GM19043 (cell line): ENCODE data around the gene ACMSD.
"Not testable (repeated sequence)": the region's sequence is repeated elsewhere in the genome, so short reads cannot be mapped to it uniquely, and the experiment has no call there.

ENCODE experiments used
- ATAC-seq: cut with Tn5 transposase; IDR thresholded peaks from one replicate; pipeline ENCODE4 v1.9.1; 2021; ENCODE audit warnings: low read depth; ENCODE audit not compliant: unreplicated experiment

The ACMSD gene

GRCh38 chr2:134838143-134838620 is at the start of gene ACMSD:
ACMSD (plus strand) TSS chr2:134838616; CDS start chr2:134838683, 67 bp downstream.
- ATAC-seq = no peak

GRCh38 chr2:134790487-134790886 is 47.9 kb upstream of the ACMSD start:
- ATAC-seq = no peak

GRCh38 chr2:134791616-134792015 is 46.8 kb upstream of the ACMSD start:
- ATAC-seq = no peak

GRCh38 chr2:134792186-134792585 is 46.2 kb upstream of the ACMSD start:
- ATAC-seq = no peak

DNA sequence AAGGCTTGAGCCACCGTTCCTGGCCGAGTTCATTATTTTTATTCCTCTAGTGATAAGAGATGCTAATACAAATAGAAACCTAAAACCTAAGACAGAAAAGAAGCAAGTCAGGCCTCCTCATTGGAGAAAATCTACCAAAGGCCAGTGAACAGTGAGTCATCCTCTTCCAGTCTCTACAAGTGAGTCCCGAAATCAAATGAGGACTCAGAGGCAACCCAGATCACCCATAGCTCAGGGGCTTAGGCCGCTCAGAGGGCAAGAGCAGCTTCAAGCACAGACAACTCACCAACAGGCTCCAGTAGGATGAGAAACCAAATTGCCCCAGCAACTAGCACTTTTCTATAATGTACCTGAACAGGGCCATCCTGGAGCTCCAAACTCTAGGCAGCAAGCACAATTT is 42.7 kb upstream of the ACMSD start:
- no peak for ATAC-seq

- ATAC-seq = no peak
Measured at GRCh38 chr2:134796373-134796772, 42.0 kb upstream of the ACMSD start.

GRCh38 chr2:134799936-134800335 is 38.5 kb upstream of the ACMSD start:
- ATAC-seq = no peak

- ATAC-seq = no peak
Measured at GRCh38 chr2:134800341-134800740, 38.1 kb upstream of the ACMSD start.

- not testable (repeated sequence) for ATAC-seq
Measured at GRCh38 chr2:134803609-134804405, 34.6 kb upstream of the ACMSD start.

DNA sequence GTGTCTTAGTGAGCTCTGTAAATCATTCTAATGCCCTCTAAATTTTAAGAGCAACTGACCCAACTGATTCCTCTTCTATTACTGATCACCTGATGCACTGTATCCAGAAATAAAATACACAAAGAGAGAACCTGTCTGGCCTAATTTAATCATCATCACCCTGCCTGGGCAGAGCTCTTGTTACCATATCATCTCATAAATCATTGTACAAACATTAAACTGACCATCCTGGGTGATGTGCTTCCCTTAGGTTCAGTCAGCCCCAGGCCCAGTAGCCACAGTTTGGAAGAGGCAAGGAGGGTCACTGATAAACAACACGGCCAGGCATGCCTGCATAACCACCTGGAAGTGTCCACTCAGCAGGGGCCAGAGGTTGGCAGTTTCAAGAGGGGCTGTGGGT is 22.7 kb upstream of the ACMSD start:
- ATAC-seq = no peak

DNA sequence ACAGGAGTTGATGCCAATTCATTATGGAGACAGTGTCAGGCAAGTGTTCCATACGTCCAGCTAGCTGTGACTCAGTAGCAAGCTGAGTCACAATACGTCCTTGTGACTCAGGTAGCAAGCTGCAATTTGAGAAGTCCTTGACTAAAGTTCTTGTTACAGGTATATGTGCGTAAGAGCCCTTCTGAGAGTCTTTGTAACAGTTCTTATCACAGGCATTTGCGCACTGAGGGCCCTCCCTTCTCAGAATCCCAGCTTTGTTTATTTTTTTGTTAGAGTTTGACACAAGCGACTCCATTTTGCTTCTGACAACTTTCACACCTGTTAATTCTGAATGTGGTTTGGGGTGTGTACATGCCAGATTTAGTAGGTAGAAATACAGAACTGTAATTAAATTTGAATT is 20.1 kb upstream of the ACMSD start:
- no peak for ATAC-seq

DNA sequence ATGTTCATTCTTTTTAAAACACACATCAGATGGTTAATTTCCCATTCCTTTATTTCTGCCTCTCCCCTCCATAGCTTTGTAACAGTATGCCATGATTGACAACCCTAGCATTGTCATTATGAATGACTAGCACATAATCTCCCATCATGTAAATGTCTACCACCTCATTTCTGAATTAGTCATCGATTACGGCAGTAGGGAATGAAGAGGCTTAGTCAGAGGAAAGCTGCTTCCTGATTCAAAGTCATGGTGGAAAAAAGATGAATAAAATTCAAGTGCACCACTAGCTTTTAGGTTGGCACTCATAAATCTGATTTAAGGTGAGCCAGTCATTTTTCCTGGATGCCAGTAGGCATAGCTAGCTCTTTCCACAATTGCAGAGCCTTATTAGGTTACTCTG is 19.1 kb upstream of the ACMSD start:
- no peak for ATAC-seq

DNA sequence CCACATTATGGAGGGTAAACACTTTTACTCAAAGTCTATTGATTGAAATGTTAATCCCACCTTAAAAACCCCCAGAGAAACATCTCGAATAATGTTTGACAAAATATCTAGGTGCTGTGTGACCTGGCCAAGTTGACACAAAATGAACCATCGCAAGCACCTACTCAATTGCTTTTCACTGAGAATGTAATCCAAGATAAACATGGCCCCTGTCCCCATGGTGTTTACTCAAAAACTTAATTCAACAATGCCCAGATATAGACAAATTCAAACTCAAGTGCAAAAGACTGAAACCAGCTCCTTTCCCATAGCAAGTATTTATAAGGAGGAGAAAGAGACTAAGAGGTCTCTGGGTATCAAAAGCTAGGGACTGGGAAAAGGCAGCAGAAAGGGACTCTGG is 15.0 kb upstream of the ACMSD start:
- no peak for ATAC-seq

DNA sequence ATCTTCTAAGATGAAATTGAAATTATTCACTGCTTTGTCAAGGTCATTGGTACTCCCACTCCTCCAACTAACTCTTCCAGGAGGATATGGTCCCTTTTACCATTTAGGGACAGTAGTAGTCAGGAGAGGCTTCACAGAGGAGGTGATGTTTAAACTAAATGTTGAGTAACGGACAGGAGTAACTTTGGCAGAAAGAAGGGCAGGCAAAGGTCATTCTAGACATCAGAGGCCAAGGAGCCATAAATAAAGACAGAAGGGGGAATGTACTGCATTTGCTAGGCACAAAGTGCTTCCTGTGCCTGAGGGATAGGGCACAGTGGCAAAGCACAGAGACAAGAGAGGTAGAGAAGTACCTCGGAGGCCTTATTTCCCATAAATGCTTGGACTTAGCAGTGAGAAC is 14.6 kb upstream of the ACMSD start:
- no peak for ATAC-seq

DNA sequence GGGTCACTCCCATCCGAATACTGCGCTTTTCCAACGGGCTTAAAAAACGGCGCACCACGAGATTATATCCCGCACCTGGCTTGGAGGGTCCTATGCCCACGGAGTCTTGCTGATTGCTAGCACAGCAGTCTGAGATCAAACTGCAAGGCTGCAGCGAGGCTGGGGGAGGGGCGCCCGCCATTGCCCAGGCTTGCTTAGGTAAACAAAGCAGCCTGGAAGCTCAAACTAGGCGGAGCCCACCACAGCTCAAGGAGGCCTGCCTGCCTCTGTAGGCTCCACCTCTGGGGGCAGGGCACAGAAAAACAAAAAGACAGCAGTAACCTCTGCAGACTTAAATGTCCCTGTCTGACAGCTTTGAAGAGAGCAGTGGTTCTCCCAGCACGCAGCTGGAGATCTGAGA is 12.7 kb upstream of the ACMSD start:
- ATAC-seq = not testable (repeated sequence)

- no peak for ATAC-seq
Measured at GRCh38 chr2:134835471-134835870, 2.9 kb upstream of the ACMSD start.

GRCh38 chr2:134836986-134837385 is 1.4 kb upstream of the ACMSD start:
- no peak for ATAC-seq

DNA sequence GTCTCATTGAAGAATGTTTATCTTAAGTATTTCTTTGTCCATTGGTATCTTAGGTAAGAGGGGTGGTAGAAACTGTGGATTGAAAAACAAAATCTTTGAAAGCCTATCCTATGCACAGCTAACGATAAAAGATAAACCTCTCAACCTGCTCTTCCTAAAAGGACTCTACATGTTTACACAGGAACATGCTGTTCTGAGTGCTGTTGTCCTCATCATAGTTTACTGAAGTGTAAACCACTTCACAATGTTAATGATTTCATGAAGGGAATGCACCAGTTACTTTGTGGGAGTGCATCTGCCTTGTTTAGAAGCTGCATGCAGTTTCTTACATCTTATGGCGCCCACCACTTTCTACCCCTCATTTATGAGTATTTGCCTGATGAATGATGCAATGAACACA is 1.2 kb downstream of the ACMSD start:
- no peak for ATAC-seq

GRCh38 chr2:134842930-134843490 is 4.6 kb downstream of the ACMSD start:
- no peak for ATAC-seq

DNA sequence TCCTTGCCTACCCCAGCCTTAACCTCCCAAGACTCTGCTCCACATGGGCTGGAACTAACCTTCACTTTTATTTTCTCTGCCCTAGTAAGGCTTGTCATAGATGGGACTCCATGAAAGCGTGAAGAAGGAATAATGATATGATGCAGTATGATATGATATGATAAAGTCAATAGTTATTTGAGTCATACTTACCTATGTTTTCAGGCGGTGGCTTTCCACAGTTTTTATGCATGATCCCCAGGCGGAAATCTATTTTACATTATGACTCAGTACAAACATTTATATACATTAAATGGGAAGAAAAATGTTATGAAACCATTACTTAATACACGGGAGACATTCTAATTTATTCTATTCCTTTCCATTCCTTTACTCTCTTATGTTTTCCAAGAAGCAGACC is 5.6 kb downstream of the ACMSD start:
- ATAC-seq = no peak

- no peak for ATAC-seq
Measured at GRCh38 chr2:134845028-134845427, 6.6 kb downstream of the ACMSD start.

GRCh38 chr2:134845719-134846118 is 7.3 kb downstream of the ACMSD start:
- ATAC-seq = no peak
